GM12891 (cell line): ENCODE data around the gene NEMP2.
"Not testable (repeated sequence)": the region's sequence is repeated elsewhere in the genome, so short reads cannot be mapped to it uniquely, and the experiment has no call there.

Experiments used
- DNase-seq: peaks from one replicate; pipeline ENCODE4 v3.0.0; 2011; ENCODE audit warnings: low spot score; ENCODE audit not compliant: insufficient read length
- FAIRE-seq: peaks from 2 replicates; lab custom pipeline; 2011; peaks lifted over from hg19 to GRCh38; lab: Jason Lieb, UNC
- PAX5 ChIP-seq: IDR thresholded peaks from 2 replicates; pipeline ENCODE4 v1.6.1; 2011; ENCODE audit warnings: low read length, moderate library complexity, mild to moderate bottlenecking; ENCODE audit not compliant: insufficient read depth, severe bottlenecking
- POLR2A ChIP-seq: IDR thresholded peaks from 2 replicates; pipeline ENCODE4 v1.6.1; 2011; ENCODE audit warnings: low read depth, low read length, control low read depth
- POLR2AphosphoS5 ChIP-seq: IDR thresholded peaks from 2 replicates; pipeline ENCODE4 v1.6.1; 2011; ENCODE audit warnings: low read depth, low read length, control low read depth
- POU2F2 ChIP-seq: IDR thresholded peaks from 2 replicates; pipeline ENCODE4 v1.6.1; 2011; ENCODE audit warnings: low read depth, mild to moderate bottlenecking, control low read depth, low read length, moderate library complexity
- SPI1 ChIP-seq: IDR thresholded peaks from 2 replicates; pipeline ENCODE4 v1.6.1; 2011; ENCODE audit warnings: low read depth, low read length, control low read depth
- TAF1 ChIP-seq: IDR thresholded peaks from 2 replicates; pipeline ENCODE4 v1.6.1; 2011; ENCODE audit warnings: low read depth, low read length, control low read depth

Gene NEMP2

DNA sequence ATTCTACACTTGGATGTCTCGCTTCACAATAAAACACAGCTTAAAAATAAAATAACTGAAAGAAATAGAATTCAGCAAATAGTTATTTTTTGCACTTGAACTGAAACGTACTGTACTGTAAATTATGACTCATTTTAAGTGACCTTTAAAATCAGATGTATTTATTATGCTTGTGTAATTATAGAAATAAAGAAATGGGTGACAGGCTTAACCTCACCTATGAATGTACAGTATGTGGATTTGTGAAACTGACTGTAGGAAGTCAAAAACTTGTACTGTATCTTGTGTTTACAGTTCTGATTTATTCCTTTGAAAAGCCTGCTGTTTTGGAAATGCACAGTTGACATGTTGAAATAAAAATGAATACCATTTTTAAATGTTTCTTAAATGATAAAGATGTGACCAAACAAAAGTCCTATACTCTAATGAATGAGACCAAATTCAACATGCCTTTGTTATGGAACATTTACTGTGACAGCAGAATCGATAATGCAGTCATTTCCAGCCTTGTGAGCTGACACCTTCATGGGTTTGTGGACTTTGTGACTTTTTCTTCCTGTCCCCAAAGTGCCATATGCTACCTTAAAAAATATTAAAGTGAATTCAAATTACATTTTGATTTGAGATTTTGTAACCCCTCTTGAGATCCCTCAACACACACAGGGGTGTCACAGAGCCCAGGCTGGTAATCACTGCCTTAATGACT lies 32.7 kb downstream of the NEMP2 start:
- TF ChIP-seq PAX5: no peak
- no peak for TF ChIP-seq TAF1
- no peak for TF ChIP-seq POU2F2
- TF ChIP-seq SPI1: no peak
- no peak for TF ChIP-seq POLR2AphosphoS5
- no peak for TF ChIP-seq POLR2A
- peak; percentile 61 for FAIRE-seq
- DNase-seq: no peak

DNA sequence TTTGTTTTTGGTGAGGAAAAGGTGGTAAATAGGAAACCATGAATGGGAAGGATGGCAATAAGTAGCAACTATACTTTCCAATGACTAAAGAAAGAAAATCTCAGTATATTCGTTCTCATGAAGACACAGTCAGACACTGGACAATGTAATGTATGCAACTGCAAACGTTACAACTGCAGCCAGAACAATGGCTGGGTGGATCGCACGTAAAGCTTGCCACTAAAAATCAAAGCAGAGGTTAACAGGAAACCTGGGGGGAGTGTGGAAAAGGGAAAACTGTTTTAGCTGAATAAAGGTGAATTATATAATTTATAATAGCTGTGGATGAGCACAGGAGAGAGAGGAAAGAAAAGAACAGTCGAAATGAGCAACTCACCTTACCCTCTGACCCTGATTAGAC lies 33.3 kb downstream of the NEMP2 start:
- DNase-seq (no peak), FAIRE-seq (peak; percentile 66)
- TF ChIP-seq PAX5 (no peak), TAF1 (no peak), POLR2A (no peak), POU2F2 (no peak)

DNA sequence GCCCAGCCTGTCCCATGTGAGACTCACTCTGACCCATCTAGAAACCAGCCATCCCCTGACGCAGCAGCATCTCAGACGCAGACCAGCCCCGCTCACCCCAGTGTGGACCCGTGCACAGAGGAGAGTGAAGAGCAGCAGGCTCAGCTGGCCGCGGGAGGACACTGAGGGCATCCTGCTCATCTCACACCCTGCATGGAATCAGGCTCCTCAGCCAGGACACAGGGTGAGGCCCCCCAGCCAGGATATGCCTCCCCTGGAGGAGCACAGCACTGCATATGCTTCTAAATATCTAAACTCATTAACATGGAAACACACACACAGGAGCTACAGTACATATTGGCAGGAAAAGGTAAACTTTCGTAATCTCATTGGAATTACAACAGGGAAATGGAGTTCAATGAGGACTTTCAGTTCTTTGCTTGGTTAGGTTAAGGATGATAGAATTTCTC lies 34.4 kb downstream of the NEMP2 start:
- no peak for DNase-seq
- FAIRE-seq: no peak
- TF ChIP-seq POU2F2 (no peak), PAX5 (no peak), POLR2AphosphoS5 (no peak), TAF1 (no peak), SPI1 (no peak), POLR2A (no peak)

DNA sequence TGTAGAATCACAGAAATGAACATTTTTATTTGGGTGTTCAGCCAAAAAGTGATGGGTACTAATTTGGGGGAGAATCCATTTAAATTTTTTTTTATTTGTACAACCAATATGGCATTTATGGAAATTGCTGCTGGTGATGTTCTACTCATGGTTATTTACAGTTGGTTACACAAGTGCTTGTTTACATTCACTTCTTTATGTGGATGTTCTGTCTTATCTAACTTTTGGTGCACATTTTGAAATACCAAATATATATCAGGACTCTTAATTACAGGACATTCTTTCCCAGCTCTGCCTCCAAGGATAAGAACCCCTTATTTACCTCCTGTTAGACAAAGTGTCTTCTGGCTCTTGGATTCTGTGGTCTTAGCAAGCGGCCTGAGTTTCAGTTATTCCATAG lies 35.2 kb downstream of the NEMP2 start:
- TF ChIP-seq POLR2AphosphoS5 (no peak), SPI1 (no peak), POU2F2 (no peak), PAX5 (no peak), TAF1 (no peak), POLR2A (no peak)

DNA sequence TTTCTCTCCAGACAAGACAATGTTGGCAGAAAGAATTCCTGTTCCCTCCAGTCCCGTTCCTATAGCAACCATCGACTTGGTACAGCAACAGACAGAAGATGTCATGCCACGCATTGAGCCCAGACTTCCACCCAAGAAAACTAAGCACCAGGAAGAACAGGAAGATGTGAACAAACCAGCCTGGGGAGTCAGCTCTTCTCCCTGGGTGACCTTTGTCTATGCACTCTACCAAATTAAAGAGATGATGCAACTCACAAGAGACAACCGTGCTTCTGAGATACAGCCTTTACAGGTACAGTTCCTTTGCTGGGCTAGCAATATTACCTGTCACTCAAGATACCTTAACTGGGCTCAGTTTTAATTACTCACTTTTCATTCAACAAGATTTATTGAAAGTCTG lies 37.1 kb downstream of the NEMP2 start:
- no peak for FAIRE-seq
- TF ChIP-seq POLR2AphosphoS5 (no peak), POLR2A (no peak), TAF1 (no peak), PAX5 (no peak), POU2F2 (no peak), SPI1 (no peak)
- DNase-seq: no peak

More for the DNA sequence above, 35.2 kb downstream of the NEMP2 start:
- FAIRE-seq (no peak), DNase-seq (no peak)

DNA sequence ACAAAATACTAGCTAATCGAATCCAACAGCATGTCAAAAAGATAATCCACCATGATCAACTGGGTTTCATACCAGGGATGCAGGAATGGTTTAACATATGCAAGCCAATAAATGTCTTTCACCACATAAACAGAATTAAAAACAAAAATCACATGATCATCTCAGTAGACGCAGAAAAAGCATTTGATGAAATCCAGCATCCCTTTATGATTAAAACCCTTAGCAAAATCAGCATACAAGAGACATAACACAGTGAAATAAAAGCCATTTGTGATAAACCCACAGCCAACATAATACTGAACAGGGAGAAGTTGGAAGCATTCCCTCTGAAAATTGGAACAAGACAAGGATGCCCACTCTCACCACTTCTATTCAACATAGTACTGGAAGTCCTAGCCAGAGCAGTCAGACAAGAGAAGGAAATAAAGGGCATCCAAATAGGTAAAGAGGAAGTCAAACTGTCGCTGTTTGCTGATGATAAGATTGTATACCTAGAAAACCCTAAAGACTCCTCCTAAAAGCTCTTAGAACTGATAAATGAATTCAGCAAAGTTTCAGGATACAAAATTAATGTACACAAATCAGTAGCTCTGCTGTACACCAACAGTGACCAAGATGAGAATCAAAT lies 39.8 kb downstream of the NEMP2 start:
- not testable (repeated sequence) for FAIRE-seq, DNase-seq

DNA sequence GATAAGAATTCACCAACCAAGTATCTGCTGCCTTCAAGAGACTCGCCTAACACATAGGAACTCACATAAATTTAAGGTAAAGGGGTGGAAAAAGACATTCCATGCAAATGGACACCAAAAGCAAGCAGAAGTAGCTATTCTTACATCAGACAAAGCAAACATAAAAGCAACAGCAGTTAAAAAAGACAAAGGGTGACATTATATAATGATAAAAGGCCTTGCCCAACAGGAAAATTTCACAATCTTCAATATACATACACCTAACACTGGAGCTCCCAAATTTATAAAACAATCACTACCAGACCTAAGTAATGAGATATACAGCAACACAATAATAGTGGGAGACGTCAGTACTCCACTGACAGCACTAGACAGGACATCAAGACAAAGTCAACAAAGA lies 41.4 kb downstream of the NEMP2 start:
- no peak for TF ChIP-seq POLR2AphosphoS5
- no peak for TF ChIP-seq POLR2A
- TF ChIP-seq TAF1: no peak
- no peak for TF ChIP-seq SPI1
- no peak for TF ChIP-seq POU2F2
- no peak for TF ChIP-seq PAX5
- FAIRE-seq: no peak

DNA sequence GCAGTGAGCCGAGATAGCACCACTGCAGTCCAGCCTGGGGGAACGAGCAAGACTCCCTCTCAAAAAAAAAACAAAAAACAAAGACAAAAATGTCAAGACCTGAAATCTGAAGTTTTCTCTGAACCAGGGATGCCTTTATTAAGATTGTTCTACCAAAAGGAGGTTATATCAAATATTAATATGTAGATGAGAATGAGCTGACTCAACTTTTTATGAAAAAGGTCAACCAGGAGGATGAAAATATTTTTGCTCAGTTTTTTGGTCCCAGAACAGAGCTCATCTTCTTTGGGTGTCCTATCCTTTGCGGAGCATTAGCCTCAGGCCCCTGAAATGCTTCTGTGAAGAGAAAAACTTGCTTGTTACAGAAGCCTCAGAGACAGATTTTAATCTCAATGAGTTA lies 44.0 kb downstream of the NEMP2 start:
- FAIRE-seq: no peak
- DNase-seq: no peak
- TF ChIP-seq SPI1 (no peak), TAF1 (no peak), POU2F2 (no peak), PAX5 (no peak), POLR2AphosphoS5 (no peak), POLR2A (no peak)

More for the DNA sequence above, 41.4 kb downstream of the NEMP2 start:
- DNase-seq: no peak

DNA sequence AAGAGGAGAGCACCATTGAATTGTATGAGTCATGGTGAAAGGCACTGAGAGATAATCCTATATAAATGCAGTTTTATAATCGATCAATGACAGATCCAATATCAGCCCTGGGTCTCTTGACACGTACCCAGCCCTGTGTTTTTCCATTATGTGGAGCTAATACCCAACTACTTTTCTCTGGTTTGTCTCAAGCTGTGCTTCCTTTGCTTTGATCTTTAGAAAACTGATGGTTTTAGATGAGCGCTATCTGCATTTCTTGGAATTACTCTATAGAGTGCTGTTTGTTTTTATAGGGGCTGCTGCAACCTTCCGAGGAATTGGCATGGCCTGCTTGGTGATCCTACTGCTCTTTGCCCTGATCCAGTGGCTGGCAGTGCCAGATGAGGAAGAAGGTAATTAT lies 45.0 kb downstream of the NEMP2 start:
- no peak for FAIRE-seq
- TF ChIP-seq SPI1: no peak
- no peak for TF ChIP-seq TAF1
- TF ChIP-seq POLR2AphosphoS5: no peak
- TF ChIP-seq POU2F2: no peak
- TF ChIP-seq POLR2A: no peak
- TF ChIP-seq PAX5: no peak

More for the DNA sequence above, 45.0 kb downstream of the NEMP2 start:
- DNase-seq: no peak
